WTC11 (cell line): ENCODE measurements around the gene RBM34.

Source experiments
- CTCF ChIP-seq: fragments of 200-600 bp; IDR thresholded peaks from 2 replicates; pipeline ENCODE4 v1.8.0; 2022; ENCODE audit warnings: antibody characterized with exemption
- NFYB ChIP-seq: sonication (generic); formaldehyde crosslinking; conservative IDR thresholded peaks from 2 replicates; pipeline ENCODE4 v1.8.0; 2022; ENCODE audit warnings: low read depth, missing genetic modification reagents
- ZNF317 ChIP-seq: sonication (generic); formaldehyde crosslinking; IDR thresholded peaks from 2 replicates; pipeline ENCODE4 v1.8.1; 2023; ENCODE audit warnings: low read depth, mild to moderate bottlenecking, moderate library complexity, missing genetic modification reagents, borderline replicate concordance
- TF ChIP-seq, protein P1 (sequence below): sonication (generic); formaldehyde crosslinking; IDR thresholded peaks from 2 replicates; pipeline ENCODE4 v1.8.0; 2022; ENCODE audit warnings: mild to moderate bottlenecking, missing genetic modification reagents
- TF ChIP-seq, protein P2 (sequence below): fragments of 250-450 bp; sonication (Bioruptor Pico); IDR thresholded peaks from 2 replicates; pipeline ENCODE4 v1.9.0; 2021; ENCODE audit warnings: moderate library complexity, mild to moderate bottlenecking, inconsistent platforms, borderline replicate concordance

GRCh38 chr1:235145639-235146038 lies 15.4 kb downstream of the RBM34 start:
- no peak for TF ChIP-seq CTCF
- TF ChIP-seq, protein P1, sequence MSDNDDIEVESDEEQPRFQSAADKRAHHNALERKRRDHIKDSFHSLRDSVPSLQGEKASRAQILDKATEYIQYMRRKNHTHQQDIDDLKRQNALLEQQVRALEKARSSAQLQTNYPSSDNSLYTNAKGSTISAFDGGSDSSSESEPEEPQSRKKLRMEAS (CRISPR knock-in tag) = no peak
- no peak for TF ChIP-seq ZNF317
- no peak for TF ChIP-seq NFYB (CRISPR knock-in tag)
- TF ChIP-seq, protein P2, sequence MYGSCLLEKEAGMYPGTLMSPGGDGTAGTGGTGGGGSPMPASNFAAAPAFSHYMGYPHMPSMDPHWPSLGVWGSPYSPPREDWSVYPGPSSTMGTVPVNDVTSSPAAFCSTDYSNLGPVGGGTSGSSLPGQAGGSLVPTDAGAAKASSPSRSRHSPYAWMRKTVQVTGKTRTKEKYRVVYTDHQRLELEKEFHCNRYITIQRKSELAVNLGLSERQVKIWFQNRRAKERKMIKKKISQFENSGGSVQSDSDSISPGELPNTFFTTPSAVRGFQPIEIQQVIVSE (CRISPR knock-in tag) = no peak
